Measurements from ENCODE around the gene TUBGCP3.

DNA sequence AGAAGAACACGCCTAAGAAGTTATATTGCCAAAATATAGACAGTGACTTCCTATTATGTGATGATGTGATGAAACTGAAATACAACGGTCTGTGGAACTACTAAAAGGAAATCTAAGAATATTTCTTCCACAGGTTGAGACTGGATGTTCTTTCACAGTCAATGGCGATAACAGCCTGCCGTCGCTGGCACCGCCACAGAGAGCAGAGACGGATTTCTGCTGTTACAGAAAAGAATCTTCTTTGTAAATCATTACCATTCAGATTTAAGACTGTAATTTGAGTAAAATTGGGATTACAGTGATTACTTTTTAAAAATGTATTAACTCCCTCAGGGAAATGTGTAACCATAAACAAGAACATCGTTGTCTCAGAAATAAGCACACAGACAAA lies 100.8 kb downstream of the TUBGCP3 start:
- TF ChIP-seq POLR2A (IDR thresholded peaks at IDR 0.05) (no peak), CTCF (IDR thresholded peaks at IDR 0.05) (no peak)
